Endothelial cell of umbilical vein (primary cell): Measurements from ENCODE around the gene FAM53B. TPM values are rescaled to one million over a fixed set of nuclear protein-coding genes. Genes with fewer than 3 reads are reported as not detected.

Experiments used
- BruUV-seq: library from RNA; stranded (reverse); fragments of 400-500 nt; replicated peaks from 2 replicates; lab custom pipeline; 2021; lab: Mats Ljungman, UMichigan
- CTCF ChIA-PET: fragments of 300-600, 350-600 bp; sonication (Branson Sonifier 250); formaldehyde crosslinking; loops from one replicate; lab custom pipeline; 2021; ENCODE audit warnings: antibody characterized with exemption, inconsistent platforms; lab: Charles Lee
- POLR2A ChIA-PET: fragments of 300-600, 350-600 bp; sonication (Branson Sonifier 250); formaldehyde crosslinking; loops from one replicate; lab custom pipeline; 2021; ENCODE audit warnings: antibody characterized with exemption, inconsistent platforms; lab: Charles Lee
- DNase-seq: peaks from one replicate; pipeline ENCODE4 v3.0.0-alpha.2; 2011; ENCODE audit warnings: low read depth, low spot score
- FAIRE-seq: peaks from 2 replicates; lab custom pipeline; 2011; peaks lifted over from hg19 to GRCh38; lab: Jason Lieb, UNC
- H2AFZ ChIP-seq: 2 replicates; pipeline ENCODE4 v1.6.0; 2012; ENCODE audit warnings: low read depth, low read length, control low read depth, inconsistent platforms
- H3K27ac ChIP-seq: 2 replicates; pipeline ENCODE4 v1.5.1; 2011; ENCODE audit warnings: low read depth, mild to moderate bottlenecking, control low read depth, low read length, moderate library complexity; ENCODE audit not compliant: insufficient read depth
- H3K27me3 ChIP-seq, 2 experiments: 2 replicates each; pipeline versions ENCODE4 v1.6.0 to v1.6.1; 2011; ENCODE audit warnings: low read length in 2 of 2, mixed read lengths in 1 of 2; ENCODE audit not compliant: control insufficient read depth in 2 of 2, insufficient read depth in 2 of 2
- H3K36me3 ChIP-seq, 2 experiments: 2 replicates in 1 of 2; 3 replicates in 1 of 2; pipeline ENCODE4 v1.5.1; 2011; ENCODE audit warnings: low read length in 2 of 2, mild to moderate bottlenecking in 1 of 2, moderate library complexity in 1 of 2; ENCODE audit not compliant: control insufficient read depth in 2 of 2, insufficient read depth in 2 of 2; ENCODE audit errors: extremely low read depth in 1 of 2
- H3K4me1 ChIP-seq: 3 replicates; pipeline ENCODE4 v1.5.1; 2011; ENCODE audit warnings: mild to moderate bottlenecking, low read length; ENCODE audit not compliant: control insufficient read depth, insufficient read depth; ENCODE audit errors: extremely low read depth
- H3K4me2 ChIP-seq: 2 replicates; pipeline ENCODE4 v1.6.1; 2011; ENCODE audit warnings: low read length, control low read depth, mixed read lengths; ENCODE audit not compliant: insufficient read depth
- H3K4me3 ChIP-seq, 3 experiments: fragments of 200-600 bp in 1 of 3; sonication (generic), shearing (Covaris generic) in 1 of 3; replicated peaks in 1 of 3; 2 replicates each; pipeline ENCODE4 v1.5.1; 2011 to 2016; ENCODE audit warnings: control low read depth in 3 of 3, low read length in 3 of 3, mild to moderate bottlenecking in 2 of 3, inconsistent platforms in 1 of 3, low read depth in 1 of 3, moderate library complexity in 1 of 3; ENCODE audit not compliant: insufficient read depth in 1 of 3
- H3K79me2 ChIP-seq: 2 replicates; pipeline ENCODE4 v1.6.0; 2012; ENCODE audit warnings: low read length, inconsistent platforms; ENCODE audit not compliant: control insufficient read depth, insufficient read depth
- H3K9ac ChIP-seq: replicated peaks from 2 replicates; pipeline ENCODE3; 2011; ENCODE audit warnings: low read length, control low read depth; ENCODE audit not compliant: insufficient read depth; ENCODE audit errors: extremely low read depth
- H3K9me1 ChIP-seq: replicated peaks from 3 replicates; pipeline ENCODE4 v1.6.0; 2011; ENCODE audit warnings: mild to moderate bottlenecking, low read length; ENCODE audit not compliant: control insufficient read depth, insufficient read depth; ENCODE audit errors: extremely low read depth
- H3K9me3 ChIP-seq: replicated peaks from 2 replicates; pipeline ENCODE4 v1.5.1; 2012; ENCODE audit warnings: low read length, inconsistent platforms; ENCODE audit not compliant: control insufficient read depth, insufficient read depth
- H4K20me1 ChIP-seq: replicated peaks from 2 replicates; pipeline ENCODE3; 2011; ENCODE audit warnings: mild to moderate bottlenecking, low read length; ENCODE audit not compliant: control insufficient read depth, insufficient read depth; ENCODE audit errors: extremely low read depth
- CTCF ChIP-seq, 2 donors: IDR thresholded peaks; 1 replicate in 1 of 2; 2 replicates in 1 of 2; pipeline ENCODE4 v1.5.1; 2011; ENCODE audit warnings: low read length in 2 of 2, mild to moderate bottlenecking in 2 of 2, moderate library complexity in 2 of 2, control low read depth in 1 of 2, inconsistent platforms in 1 of 2, low read depth in 1 of 2; ENCODE audit not compliant: insufficient read depth in 1 of 2; ENCODE audit errors: extremely low read depth in 1 of 2
- EZH2 ChIP-seq: IDR thresholded peaks from 2 replicates; pipeline ENCODE4 v1.6.1; 2012; ENCODE audit warnings: borderline replicate concordance, low read depth, mild to moderate bottlenecking, moderate library complexity, low read length, inconsistent platforms; ENCODE audit not compliant: severe bottlenecking
- FOS ChIP-seq: IDR thresholded peaks from 2 replicates; pipeline ENCODE4 v1.6.1; 2011; ENCODE audit warnings: mild to moderate bottlenecking, low read length, moderate library complexity, borderline replicate concordance; ENCODE audit not compliant: insufficient read depth
- GATA2 ChIP-seq: IDR thresholded peaks from 2 replicates; pipeline ENCODE4 v1.7.0; 2011; ENCODE audit warnings: low read depth, mild to moderate bottlenecking, moderate library complexity, mixed read lengths, low read length; ENCODE audit not compliant: insufficient read length, insufficient read depth
- JUN ChIP-seq: IDR thresholded peaks from 2 replicates; pipeline ENCODE4 v1.6.1; 2011; ENCODE audit warnings: borderline replicate concordance, low read depth; ENCODE audit not compliant: insufficient read length, insufficient read depth
- MYC ChIP-seq: IDR thresholded peaks from one replicate; pipeline ENCODE4 v1.6.1; 2011; ENCODE audit warnings: mild to moderate bottlenecking, low read depth, low read length
- POLR2A ChIP-seq: IDR thresholded peaks from 2 replicates; pipeline ENCODE4 v1.6.1; 2012; ENCODE audit warnings: low read depth, mild to moderate bottlenecking, control low read depth, low read length
- POLR2AphosphoS5 ChIP-seq: IDR thresholded peaks from 2 replicates; pipeline ENCODE4 v1.6.1; 2012; ENCODE audit warnings: low read depth, mild to moderate bottlenecking, control low read depth, low read length, moderate library complexity; ENCODE audit not compliant: insufficient read depth
- dilution Hi-C: fragments of 300-500 bp; cut with MboI; formaldehyde crosslinking; loops from one replicate; pipeline ENCODE4 v1.15.0; 2019; ENCODE audit warnings: low sequenced_read_pairs; ENCODE audit not compliant: extremely low pct_ligation_motif_present
- intact Hi-C: fragments of 100-400 bp; cut with micrococcal nuclease; formaldehyde crosslinking; loops from one replicate; pipeline ENCODE4 v1.10.0; 2022
- polyA plus RNA-seq, 4 experiments: library from polyadenylated mRNA; depleted of rRNA in 3 of 4; stranded (reverse) in 3 of 4; unstranded in 1 of 4; fragments of >200 nt; gene quantifications; 2 replicates each; pipeline versions ENCODE4 v1.2.1 to v1.2.3, GENCODE V29; 2011 to 2012; ENCODE audit warnings: missing spikeins in 1 of 4
- total RNA-seq: library from RNA; stranded (reverse); gene quantifications from 2 replicates; pipeline ENCODE4 v1.2.3, GENCODE V29; 2021
- TF ChIP-seq, protein P1 (sequence below): IDR thresholded peaks from 2 replicates; pipeline ENCODE4 v1.6.1; 2011; ENCODE audit not compliant: insufficient read depth, insufficient read length

The FAM53B gene
- total and polyA plus RNA-seq, 2 donors (not counting 3 experiments of a cell fraction or from before 2014, with no cell fraction given), result 8.5 to 21.1 TPM

DNA sequence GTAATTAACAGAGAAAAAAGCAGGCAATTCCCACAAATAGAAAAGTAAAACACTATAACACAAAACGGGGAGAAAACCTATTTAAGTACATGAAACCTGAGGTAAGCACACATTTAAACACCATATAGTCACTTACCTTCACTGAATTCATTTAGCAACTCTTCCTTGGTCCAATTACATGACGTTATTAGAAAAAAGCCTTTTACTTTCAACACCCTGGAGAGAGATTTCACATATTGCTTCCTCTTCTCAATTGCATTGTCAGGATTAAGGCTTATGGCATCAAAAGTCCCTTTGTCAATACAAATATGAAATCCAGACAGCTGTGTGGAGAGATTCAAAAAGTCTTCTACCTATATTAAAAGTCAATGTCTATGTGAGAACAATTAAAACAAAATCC is 21.1 kb upstream of the FAM53B start:
- peaks cover 10% of the 10 kb centered on the region for H3K4me1 ChIP-seq
- ChIA-PET CTCF (interaction anchor here (0.7 to 2.8 kb wide), 8 partner anchors 9 to 225 kb away, joined by 3 to 16 read pairs (median 6); no protein-coding TSS in a partner anchor), POLR2A (no interaction called here)
- TF ChIP-seq EZH2 (no peak), CTCF (IDR thresholded peaks at IDR 0.05; ENCODE audit: extremely low read depth in 1 of 2, insufficient read depth in 1 of 2, low read depth in 1 of 2, low read length in 2 of 2) (no peak), FOS (no peak), POLR2AphosphoS5 (no peak), JUN (no peak), MYC (no peak), GATA2 (no peak), POLR2A (no peak)
- TF ChIP-seq, protein P1, sequence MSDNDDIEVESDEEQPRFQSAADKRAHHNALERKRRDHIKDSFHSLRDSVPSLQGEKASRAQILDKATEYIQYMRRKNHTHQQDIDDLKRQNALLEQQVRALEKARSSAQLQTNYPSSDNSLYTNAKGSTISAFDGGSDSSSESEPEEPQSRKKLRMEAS, result no peak
- H3K36me3 ChIP-seq, result peaks cover 0 to 5% of the 10 kb centered on the region in 2 experiments
- H3K9me1 ChIP-seq, result no peaks in the 10 kb centered on the region
- no TSS peak for BruUV-seq
- no peak overlapping the region for H3K4me2 ChIP-seq
- no peaks in the 10 kb centered on the region for H4K20me1 ChIP-seq
- no peak overlapping the region for H3K4me3 ChIP-seq
- intact Hi-C loops (no loop called here), dilution Hi-C loops (no loop called here)
- no peaks in the 10 kb centered on the region for H3K27me3 ChIP-seq
- FAIRE-seq, result no peak
- H3K79me2 ChIP-seq, result no peaks in the 10 kb centered on the region
- no peak overlapping the region for H3K27ac ChIP-seq
- DNase-seq, result no peak
- no peaks in the 10 kb centered on the region for H3K9me3 ChIP-seq
- no peak overlapping the region for H2AFZ ChIP-seq
- H3K9ac ChIP-seq, result no peak overlapping the region
